Testis (tissue), 2 donors: ENCODE results near the gene NELL2.

Experiments
- CTCF ChIP-seq, 3 experiments: fragments of 450-650 bp in 2 of 3; fragments of 200-600 bp in 1 of 3; sonication (generic) in 1 of 3; IDR thresholded peaks; one replicate each; pipeline ENCODE4 v1.5.1; 2016 to 2019; ENCODE audit warnings: antibody characterized with exemption in 3 of 3, mild to moderate bottlenecking in 2 of 3, moderate library complexity in 1 of 3
- POLR2A ChIP-seq: fragments of 450-650 bp; IDR thresholded peaks from one replicate; pipeline ENCODE4 v1.6.1; 2017; ENCODE audit warnings: antibody characterized with exemption, mild to moderate bottlenecking, moderate library complexity

- TF ChIP-seq CTCF (IDR thresholded peaks at IDR 0.05), result no peak
- TF ChIP-seq POLR2A, result no peak
These were observed 344.7 kb downstream of the NELL2 start for GRCh38 chr12:44531320-44531971.
